Upper lobe of right lung (tissue), 1 donor: ENCODE measurements around the gene RNF144A. TPM values are rescaled to one million over a fixed set of nuclear protein-coding genes. Genes with fewer than 3 reads are reported as not detected.

Experiments used
- ATAC-seq: fragments of 200-7000 bp; cut with Tn5 transposase; one replicate; pipeline ENCODE4 v1.9.1; 2020; ENCODE audit warnings: mild to moderate bottlenecking, moderate library complexity
- DNase-seq: peaks from one replicate; pipeline ENCODE4 v3.0.0-alpha.2; 2020
- H3K27ac ChIP-seq: fragments of 200-600 bp; one replicate; pipeline ENCODE4 v1.8.0; 2022
- H3K27me3 ChIP-seq: fragments of 200-600 bp; one replicate; pipeline ENCODE4 v1.8.0; 2022; ENCODE audit warnings: mild to moderate bottlenecking
- H3K36me3 ChIP-seq: fragments of 200-600 bp; one replicate; pipeline ENCODE4 v1.8.0; 2022
- H3K4me1 ChIP-seq: fragments of 200-600 bp; one replicate; pipeline ENCODE4 v1.8.0; 2022
- H3K4me3 ChIP-seq: fragments of 200-600 bp; one replicate; pipeline ENCODE4 v1.8.0; 2022; ENCODE audit warnings: mild to moderate bottlenecking
- H3K9me3 ChIP-seq: fragments of 200-600 bp; one replicate; pipeline ENCODE4 v1.8.0; 2022
- intact Hi-C: fragments of 100-400 bp; cut with DNase I; formaldehyde crosslinking; loops from one replicate; pipeline ENCODE4 v1.11.0; 2022
- total RNA-seq: library from RNA; stranded (reverse); fragmentation: NEBNext Ultra II Directional; extraction: Animal tissue kit (Norgen Biotek cat#: 25700); gene quantifications from one replicate; pipeline ENCODE4 v1.2.1, GENCODE V29; 2021
- TF ChIP-seq, protein P1 (sequence below): fragments of 200-600 bp; IDR thresholded peaks from one replicate; pipeline ENCODE4 v1.8.0; 2022; ENCODE audit warnings: antibody characterized with exemption
- donor health status: DM: no; HTN: yes; CAD: no; lungs with severe emphysema.

The RNF144A gene
- total RNA-seq, 1 donor from 2014 or later: 16.0 TPM

DNA sequence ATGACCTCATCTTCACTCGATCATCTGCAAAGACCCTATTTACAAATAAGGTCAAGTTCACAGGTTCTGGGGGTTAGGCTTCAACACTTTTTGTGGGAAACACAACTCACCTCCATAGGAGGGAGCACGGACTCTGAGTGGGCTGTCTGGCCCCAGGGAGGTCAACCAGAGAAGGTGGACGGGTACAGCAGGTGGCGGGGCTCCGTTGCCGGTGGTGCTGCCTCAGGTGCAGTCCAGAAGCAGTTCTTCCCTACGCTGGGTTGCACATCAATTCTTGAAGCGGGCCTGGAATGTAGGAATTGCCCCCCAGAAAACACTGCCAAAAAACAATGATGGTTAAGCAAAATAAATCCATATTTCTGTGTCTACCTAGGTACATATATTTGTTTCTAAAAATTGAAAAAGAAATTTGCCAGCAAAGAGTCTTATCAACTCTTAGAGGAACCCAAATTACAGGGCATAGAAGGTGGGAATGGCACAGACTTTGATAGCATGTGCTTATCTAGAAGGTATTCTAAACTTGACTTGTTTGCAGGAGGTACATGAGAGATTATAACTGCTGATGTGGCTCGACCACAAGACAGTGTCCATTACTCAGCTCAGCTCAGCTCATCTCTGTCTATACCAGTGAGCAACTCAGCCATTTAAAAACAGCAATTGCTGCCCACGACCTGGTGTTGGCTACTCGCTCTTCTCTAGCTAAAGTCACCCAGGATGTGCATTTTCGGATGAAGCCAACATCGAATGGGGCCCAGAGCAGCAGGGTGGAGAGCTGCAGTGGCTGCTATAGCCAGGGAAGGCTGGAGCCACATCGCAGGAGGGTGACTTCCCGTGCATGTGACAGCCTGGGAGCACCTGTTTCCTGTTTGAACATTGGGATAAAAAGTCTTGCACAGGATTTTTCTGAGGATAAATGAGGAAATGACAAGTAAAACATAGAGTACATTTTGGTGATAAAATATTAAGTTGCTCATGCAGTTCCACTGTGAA lies 128.7 kb downstream of the RNF144A start:
- no peak for ATAC-seq
- Histone ChIP-seq H3K9me3 (no peaks in the 10 kb centered on the region), H3K27me3 (no peaks in the 10 kb centered on the region), H3K4me3 (no peak overlapping the region), H3K27ac (no peak overlapping the region), H3K4me1 (no peaks in the 10 kb centered on the region), H3K36me3 (no peaks in the 10 kb centered on the region)
- no peak for DNase-seq
- TF ChIP-seq, protein P1, sequence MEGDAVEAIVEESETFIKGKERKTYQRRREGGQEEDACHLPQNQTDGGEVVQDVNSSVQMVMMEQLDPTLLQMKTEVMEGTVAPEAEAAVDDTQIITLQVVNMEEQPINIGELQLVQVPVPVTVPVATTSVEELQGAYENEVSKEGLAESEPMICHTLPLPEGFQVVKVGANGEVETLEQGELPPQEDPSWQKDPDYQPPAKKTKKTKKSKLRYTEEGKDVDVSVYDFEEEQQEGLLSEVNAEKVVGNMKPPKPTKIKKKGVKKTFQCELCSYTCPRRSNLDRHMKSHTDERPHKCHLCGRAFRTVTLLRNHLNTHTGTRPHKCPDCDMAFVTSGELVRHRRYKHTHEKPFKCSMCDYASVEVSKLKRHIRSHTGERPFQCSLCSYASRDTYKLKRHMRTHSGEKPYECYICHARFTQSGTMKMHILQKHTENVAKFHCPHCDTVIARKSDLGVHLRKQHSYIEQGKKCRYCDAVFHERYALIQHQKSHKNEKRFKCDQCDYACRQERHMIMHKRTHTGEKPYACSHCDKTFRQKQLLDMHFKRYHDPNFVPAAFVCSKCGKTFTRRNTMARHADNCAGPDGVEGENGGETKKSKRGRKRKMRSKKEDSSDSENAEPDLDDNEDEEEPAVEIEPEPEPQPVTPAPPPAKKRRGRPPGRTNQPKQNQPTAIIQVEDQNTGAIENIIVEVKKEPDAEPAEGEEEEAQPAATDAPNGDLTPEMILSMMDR: no peak
- intact Hi-C loops: no loop called here

DNA sequence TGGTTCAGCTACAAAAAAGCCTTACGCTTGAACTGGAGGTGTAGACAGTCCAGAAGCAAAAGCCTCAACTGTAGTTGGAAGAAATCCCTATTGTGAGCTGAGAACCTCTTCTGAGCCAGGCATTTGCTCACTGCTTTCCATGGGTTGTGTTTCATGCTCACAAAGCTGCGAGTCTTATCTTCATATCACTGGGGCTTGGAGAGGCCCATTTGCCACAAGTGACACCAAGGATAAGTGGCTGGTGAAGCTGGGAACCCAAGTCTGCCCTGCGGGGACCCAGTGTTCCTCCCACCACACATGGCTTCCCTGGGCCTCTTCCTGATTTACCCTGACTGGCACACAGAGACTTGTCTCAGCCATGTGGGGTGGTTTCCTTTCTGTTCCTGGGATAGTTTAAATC lies 130.4 kb downstream of the RNF144A start:
- intact Hi-C loops: no loop called here
- DNase-seq (no peak), ATAC-seq (no peak)
- Histone ChIP-seq H3K4me3 (no peak overlapping the region), H3K27ac (no peak overlapping the region), H3K36me3 (no peaks in the 10 kb centered on the region), H3K27me3 (no peaks in the 10 kb centered on the region), H3K4me1 (no peaks in the 10 kb centered on the region), H3K9me3 (no peaks in the 10 kb centered on the region)
- TF ChIP-seq, protein P1: no peak

DNA sequence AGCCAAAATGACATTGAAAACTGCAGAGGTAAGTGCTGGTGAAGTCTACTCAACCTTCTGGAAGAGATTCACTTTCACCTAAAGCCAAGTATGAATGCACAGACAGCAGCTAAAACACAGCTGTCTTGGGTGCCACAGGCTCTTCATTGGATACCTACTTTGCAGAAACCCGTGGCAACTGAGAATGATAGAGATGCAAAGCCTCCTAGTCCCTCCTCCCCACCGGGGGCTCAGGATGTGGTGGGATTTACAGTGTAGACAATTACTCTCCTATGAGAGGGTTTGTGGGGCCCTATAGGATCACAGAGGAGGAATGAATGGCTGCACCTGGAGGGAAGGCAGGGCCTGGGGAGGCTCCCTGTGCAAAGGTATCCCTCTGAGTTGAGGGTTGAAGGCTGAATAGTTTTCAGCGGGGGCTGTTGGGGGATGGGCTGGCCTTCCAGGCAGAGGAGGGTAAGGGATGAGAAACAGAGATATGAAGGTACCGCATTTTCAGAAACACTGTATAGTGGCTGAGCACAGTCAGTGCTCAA lies 131.6 kb downstream of the RNF144A start:
- Histone ChIP-seq H3K27me3 (no peaks in the 10 kb centered on the region), H3K4me3 (no peak overlapping the region), H3K27ac (no peak overlapping the region), H3K36me3 (no peaks in the 10 kb centered on the region), H3K4me1 (no peaks in the 10 kb centered on the region), H3K9me3 (no peaks in the 10 kb centered on the region)
- DNase-seq: no peak
- no peak for ATAC-seq
- intact Hi-C loops: no loop called here
- TF ChIP-seq, protein P1: no peak

DNA sequence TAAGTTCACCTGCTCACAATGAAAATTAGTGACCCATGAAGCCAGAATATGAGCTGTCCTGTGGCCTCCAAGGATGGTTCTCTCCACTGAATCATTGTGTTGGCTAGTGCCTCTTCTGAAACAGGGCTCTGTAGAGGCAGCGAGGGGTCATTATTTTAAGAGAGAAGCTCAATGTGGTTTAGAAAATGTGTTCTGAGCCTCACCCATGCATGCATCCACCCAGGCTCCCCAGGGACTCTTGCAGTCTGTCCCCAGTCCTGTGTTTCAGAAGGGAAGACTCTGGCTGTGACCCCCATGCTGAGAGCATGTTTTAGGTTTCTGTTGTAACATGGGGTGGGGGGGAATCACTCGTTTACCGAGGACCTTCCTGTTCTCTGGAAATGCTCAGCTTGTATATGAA lies 135.2 kb downstream of the RNF144A start:
- no peaks in the 10 kb centered on the region for H3K27me3 ChIP-seq
- no peak for ATAC-seq
- no peaks in the 10 kb centered on the region for H3K36me3 ChIP-seq
- no peaks in the 10 kb centered on the region for H3K9me3 ChIP-seq
- no peaks in the 10 kb centered on the region for H3K4me1 ChIP-seq
- H3K27ac ChIP-seq: no peak overlapping the region
- DNase-seq: no peak
- TF ChIP-seq, protein P1: no peak
- H3K4me3 ChIP-seq: no peak overlapping the region
- intact Hi-C loops: no loop called here

DNA sequence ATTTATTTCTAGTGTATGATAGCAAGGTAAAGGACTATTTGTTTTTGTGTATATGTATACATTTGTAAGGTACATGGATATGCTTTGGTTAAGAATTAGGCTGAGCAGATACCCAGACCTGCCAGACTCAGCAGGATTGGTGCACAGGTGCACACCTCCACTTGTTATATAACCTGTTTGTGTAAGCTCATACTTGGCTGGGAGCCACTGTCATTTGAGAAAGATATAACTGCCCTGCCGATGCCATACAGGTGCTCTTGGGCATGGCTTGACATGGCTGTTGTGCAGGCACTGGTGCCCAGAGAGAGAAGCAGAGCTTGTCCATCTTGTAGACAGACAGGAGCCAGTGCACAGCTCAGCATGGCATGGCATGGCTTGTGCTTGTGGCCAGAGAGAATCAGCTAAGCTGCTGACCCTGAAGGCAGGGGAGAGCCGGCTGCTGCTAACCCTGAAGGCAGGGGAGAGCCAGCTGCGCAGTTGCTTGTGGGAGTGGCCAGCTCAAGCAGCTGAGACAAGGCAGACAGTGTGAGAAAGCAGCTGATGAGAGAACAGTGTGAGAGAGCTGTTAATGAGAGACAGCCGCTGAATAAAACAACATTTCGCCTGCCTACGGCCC lies 136.5 kb downstream of the RNF144A start:
- no peak overlapping the region for H3K4me3 ChIP-seq
- intact Hi-C loops: no loop called here
- no peaks in the 10 kb centered on the region for H3K9me3 ChIP-seq
- no peak for DNase-seq
- H3K27ac ChIP-seq: no peak overlapping the region
- H3K36me3 ChIP-seq: no peaks in the 10 kb centered on the region
- ATAC-seq: no peak
- TF ChIP-seq, protein P1: no peak
- H3K4me1 ChIP-seq: peaks cover under 1% of the 10 kb centered on the region
- no peaks in the 10 kb centered on the region for H3K27me3 ChIP-seq
